Fibroblast of lung (primary cell): ENCODE measurements around the gene MYO3B. TPM values are rescaled to one million over a fixed set of nuclear protein-coding genes. Genes with fewer than 3 reads are reported as not detected.

Source experiments
- DNase-seq, 2 donors: peaks; one replicate each; pipeline versions ENCODE4 v3.0.0 to v3.0.0-alpha.2; 2010; ENCODE audit warnings: low read depth in 2 of 2
- H2AFZ ChIP-seq: 2 replicates; pipeline ENCODE4 v1.5.1; 2012; ENCODE audit warnings: low read length, control low read depth, inconsistent platforms
- H3K27ac ChIP-seq: 2 replicates; pipeline ENCODE4 v1.5.1; 2011; ENCODE audit warnings: low read length, control low read depth; ENCODE audit not compliant: insufficient read depth
- H3K27me3 ChIP-seq: 2 replicates; pipeline ENCODE4 v1.5.1; 2011; ENCODE audit warnings: mild to moderate bottlenecking, low read length; ENCODE audit not compliant: control insufficient read depth, insufficient read depth
- H3K36me3 ChIP-seq: 2 replicates; pipeline ENCODE4 v1.5.1; 2011; ENCODE audit warnings: low read length; ENCODE audit not compliant: control insufficient read depth, insufficient read depth
- H3K4me1 ChIP-seq: 2 replicates; pipeline ENCODE4 v1.5.1; 2011; ENCODE audit warnings: low read length; ENCODE audit not compliant: control insufficient read depth, insufficient read depth; ENCODE audit errors: extremely low read depth
- H3K4me2 ChIP-seq: 2 replicates; pipeline ENCODE4 v1.5.1; 2011; ENCODE audit warnings: low read length, control low read depth; ENCODE audit not compliant: insufficient read depth; ENCODE audit errors: extremely low read depth
- H3K4me3 ChIP-seq, 4 experiments: fragments of 200-600 bp in 1 of 4; sonication (generic) in 1 of 4; replicated peaks in 1 of 4; 2 replicates each; pipeline ENCODE4 v1.5.1; 2011 to 2016; ENCODE audit warnings: low read length in 4 of 4, low read depth in 3 of 4, mild to moderate bottlenecking in 3 of 4, control low read depth in 2 of 4, inconsistent platforms in 1 of 4, mixed read lengths in 1 of 4; ENCODE audit not compliant: insufficient read depth in 1 of 4; ENCODE audit errors: control extremely low read depth in 1 of 4
- H3K79me2 ChIP-seq: 2 replicates; pipeline ENCODE4 v1.5.1; 2012; ENCODE audit warnings: mild to moderate bottlenecking, low read length, inconsistent platforms; ENCODE audit not compliant: control insufficient read depth, insufficient read depth
- H3K9ac ChIP-seq: 2 replicates; pipeline ENCODE4 v1.5.1; 2011; ENCODE audit warnings: mild to moderate bottlenecking, low read length, control low read depth; ENCODE audit not compliant: insufficient read depth
- H3K9me3 ChIP-seq: 2 replicates; pipeline ENCODE4 v1.5.1; 2012; ENCODE audit warnings: low read depth, low read length; ENCODE audit not compliant: control insufficient read depth, insufficient read depth
- H4K20me1 ChIP-seq: 2 replicates; pipeline ENCODE4 v1.5.1; 2011; ENCODE audit warnings: low read length; ENCODE audit not compliant: control insufficient read depth, insufficient read depth; ENCODE audit errors: extremely low read depth
- EZH2 ChIP-seq: IDR thresholded peaks from 2 replicates; pipeline ENCODE4 v1.5.1; 2012; ENCODE audit warnings: low read length, control low read depth, mild to moderate bottlenecking; ENCODE audit errors: missing control alignments
- polyA plus RNA-seq, 2 donors: library from polyadenylated mRNA; depleted of rRNA in 1 of 2; stranded (reverse) in 1 of 2; unstranded in 1 of 2; fragments of >200 nt; gene quantifications; 2 replicates each; pipeline ENCODE4 v1.2.1, GENCODE V29; 2011 to 2012; ENCODE audit warnings: missing spikeins in 1 of 2
- total RNA-seq: library from RNA; depleted of rRNA; stranded (reverse); fragments of >200 nt; gene quantifications from 2 replicates; pipeline ENCODE4 v1.2.1, GENCODE V29; 2014
- TF ChIP-seq, protein P1 (sequence below), 2 donors: IDR thresholded peaks in 1 of 2; conservative IDR thresholded peaks in 1 of 2; 1 replicate in 1 of 2; 2 replicates in 1 of 2; pipeline ENCODE4 v1.5.1; 2011 to 2012; ENCODE audit warnings: low read length in 2 of 2, control low read depth in 1 of 2, inconsistent platforms in 1 of 2, low read depth in 1 of 2, mild to moderate bottlenecking in 1 of 2

MYO3B gene
- total and polyA plus RNA-seq, 2 donors (not counting 1 experiment from before 2014, with no cell fraction given): 0.06 to 0.50 TPM

DNA sequence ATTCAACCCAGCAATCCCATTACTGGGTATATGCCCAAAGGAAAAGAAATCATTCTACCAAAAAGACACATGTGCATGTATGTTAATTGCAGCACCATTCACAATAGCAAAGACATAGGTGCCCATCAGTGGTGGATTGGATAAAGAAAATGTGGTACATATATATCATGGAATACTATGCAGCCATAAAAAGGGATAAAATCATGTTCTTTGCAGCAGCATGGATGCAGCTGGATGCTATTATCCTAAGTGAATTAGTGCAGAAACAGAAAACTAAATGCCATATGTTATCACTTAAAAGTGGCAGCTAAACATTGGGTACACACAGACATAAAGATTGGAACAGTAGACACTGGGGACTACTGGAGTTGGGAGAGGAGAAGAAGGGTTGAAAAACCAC, 82.2 kb downstream of the MYO3B start:
- DNase-seq: no peak
- no peak for TF ChIP-seq EZH2
- TF ChIP-seq, protein P1, sequence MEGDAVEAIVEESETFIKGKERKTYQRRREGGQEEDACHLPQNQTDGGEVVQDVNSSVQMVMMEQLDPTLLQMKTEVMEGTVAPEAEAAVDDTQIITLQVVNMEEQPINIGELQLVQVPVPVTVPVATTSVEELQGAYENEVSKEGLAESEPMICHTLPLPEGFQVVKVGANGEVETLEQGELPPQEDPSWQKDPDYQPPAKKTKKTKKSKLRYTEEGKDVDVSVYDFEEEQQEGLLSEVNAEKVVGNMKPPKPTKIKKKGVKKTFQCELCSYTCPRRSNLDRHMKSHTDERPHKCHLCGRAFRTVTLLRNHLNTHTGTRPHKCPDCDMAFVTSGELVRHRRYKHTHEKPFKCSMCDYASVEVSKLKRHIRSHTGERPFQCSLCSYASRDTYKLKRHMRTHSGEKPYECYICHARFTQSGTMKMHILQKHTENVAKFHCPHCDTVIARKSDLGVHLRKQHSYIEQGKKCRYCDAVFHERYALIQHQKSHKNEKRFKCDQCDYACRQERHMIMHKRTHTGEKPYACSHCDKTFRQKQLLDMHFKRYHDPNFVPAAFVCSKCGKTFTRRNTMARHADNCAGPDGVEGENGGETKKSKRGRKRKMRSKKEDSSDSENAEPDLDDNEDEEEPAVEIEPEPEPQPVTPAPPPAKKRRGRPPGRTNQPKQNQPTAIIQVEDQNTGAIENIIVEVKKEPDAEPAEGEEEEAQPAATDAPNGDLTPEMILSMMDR (conservative IDR thresholded peaks at IDR 0.05 in 1 of 2, IDR thresholded peaks at IDR 0.05 in 1 of 2; ENCODE audit: low read depth in 1 of 2, low read length in 2 of 2): no peak
- Histone ChIP-seq H3K27ac (no peak overlapping the region), H2AFZ (no peak overlapping the region), H3K4me1 (no peaks in the 10 kb centered on the region), H3K36me3 (no peaks in the 10 kb centered on the region), H3K9me3 (no peaks in the 10 kb centered on the region), H3K4me3 (no peak overlapping the region), H3K9ac (no peak overlapping the region), H4K20me1 (no peaks in the 10 kb centered on the region), H3K79me2 (no peaks in the 10 kb centered on the region), H3K4me2 (no peak overlapping the region), H3K27me3 (no peaks in the 10 kb centered on the region)

GRCh38 chr2:170261566-170261965, 83.6 kb downstream of the MYO3B start:
- no peak overlapping the region for H3K27ac ChIP-seq
- no peaks in the 10 kb centered on the region for H3K27me3 ChIP-seq
- H3K9me3 ChIP-seq: no peaks in the 10 kb centered on the region
- no peak for DNase-seq
- no peaks in the 10 kb centered on the region for H4K20me1 ChIP-seq
- H3K4me3 ChIP-seq: no peak overlapping the region
- no peak overlapping the region for H3K4me2 ChIP-seq
- TF ChIP-seq, protein P1 (conservative IDR thresholded peaks at IDR 0.05 in 1 of 2, IDR thresholded peaks at IDR 0.05 in 1 of 2; ENCODE audit: low read depth in 1 of 2, low read length in 2 of 2): no peak
- TF ChIP-seq EZH2: no peak
- no peaks in the 10 kb centered on the region for H3K4me1 ChIP-seq
- H2AFZ ChIP-seq: no peak overlapping the region
- no peak overlapping the region for H3K9ac ChIP-seq
- no peaks in the 10 kb centered on the region for H3K36me3 ChIP-seq
- H3K79me2 ChIP-seq: no peaks in the 10 kb centered on the region

DNA sequence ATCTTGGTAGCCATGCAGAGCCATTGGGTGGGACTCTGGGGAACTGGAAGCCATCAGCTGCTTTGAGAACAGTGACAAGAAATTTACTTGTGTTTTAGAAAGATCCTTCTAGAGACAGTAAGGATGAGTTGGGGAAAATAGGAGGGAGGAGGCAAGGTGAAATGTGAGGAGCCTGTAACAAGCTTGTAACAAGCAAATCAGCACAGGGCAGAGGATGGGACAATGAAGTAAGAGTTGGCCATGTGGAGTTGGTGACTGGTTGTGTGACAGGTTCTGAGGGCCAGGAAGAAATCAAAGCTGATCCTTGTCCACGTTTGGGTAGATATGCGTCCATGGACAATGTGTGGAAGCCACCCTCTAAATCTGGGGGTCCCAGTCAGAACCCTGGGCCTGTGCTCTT, 84.4 kb downstream of the MYO3B start:
- TF ChIP-seq, protein P1 (conservative IDR thresholded peaks at IDR 0.05 in 1 of 2, IDR thresholded peaks at IDR 0.05 in 1 of 2; ENCODE audit: low read depth in 1 of 2, low read length in 2 of 2): no peak
- no peak for TF ChIP-seq EZH2
- H4K20me1 ChIP-seq: no peaks in the 10 kb centered on the region
- H3K79me2 ChIP-seq: no peaks in the 10 kb centered on the region
- no peaks in the 10 kb centered on the region for H3K4me1 ChIP-seq
- no peak overlapping the region for H2AFZ ChIP-seq
- no peak overlapping the region for H3K4me3 ChIP-seq
- DNase-seq: no peak
- H3K9ac ChIP-seq: no peak overlapping the region
- H3K27me3 ChIP-seq: no peaks in the 10 kb centered on the region
- no peaks in the 10 kb centered on the region for H3K9me3 ChIP-seq
- no peaks in the 10 kb centered on the region for H3K36me3 ChIP-seq
- H3K27ac ChIP-seq: no peak overlapping the region
- no peak overlapping the region for H3K4me2 ChIP-seq
